Measurements from ENCODE around the gene VWA5B1. TPM values are rescaled to one million over a fixed set of nuclear protein-coding genes. Genes with fewer than 3 reads are reported as not detected.

Gene VWA5B1
- total RNA-seq, 2 experiments from 2014 or later, result not detected

GRCh38 chr1:20302108-20302471 lies 11.4 kb downstream of the VWA5B1 start:
- Mint-ChIP-seq H3K4me3 (no peak overlapping the region), H3K4me1 (ENCODE audit: low read depth) (no peaks in the 10 kb centered on the region), H3K27me3 (peaks cover 4% of the 10 kb centered on the region), H3K27ac (no peak overlapping the region), H3K9me3 (no peaks in the 10 kb centered on the region), H3K36me3 (ENCODE audit: low read depth) (no peaks in the 10 kb centered on the region)
- ChIA-PET POLR2A (no interaction called here), CTCF (no interaction called here)
- ATAC-seq, result no peak
- no peak for TF ChIP-seq CTCF (IDR thresholded peaks at IDR 0.05)
- intact Hi-C loops (cut with micrococcal nuclease), result no loop called here
- DNase-seq, result no peak

GRCh38 chr1:20307026-20307425 lies 16.4 kb downstream of the VWA5B1 start:
- TF ChIP-seq CTCF (IDR thresholded peaks at IDR 0.05), result no peak
- H3K36me3 Mint-ChIP-seq (ENCODE audit: low read depth), result no peaks in the 10 kb centered on the region
- POLR2A ChIA-PET, result no interaction called here
- no peak overlapping the region for H3K4me3 Mint-ChIP-seq
- H3K9me3 Mint-ChIP-seq, result no peaks in the 10 kb centered on the region
- peaks cover 4% of the 10 kb centered on the region for H3K27me3 Mint-ChIP-seq
- DNase-seq (no peak), ATAC-seq (no peak)
- H3K27ac Mint-ChIP-seq, result no peak overlapping the region
- CTCF ChIA-PET, result no interaction called here
- intact Hi-C loops (cut with micrococcal nuclease), result no loop called here
- H3K4me1 Mint-ChIP-seq (ENCODE audit: low read depth), result no peaks in the 10 kb centered on the region

- CTCF ChIA-PET, result no interaction called here
- Mint-ChIP-seq H3K27me3 (peaks cover 3% of the 10 kb centered on the region), H3K36me3 (ENCODE audit: low read depth) (no peaks in the 10 kb centered on the region), H3K27ac (no peak overlapping the region), H3K4me1 (ENCODE audit: low read depth) (no peaks in the 10 kb centered on the region), H3K9me3 (no peaks in the 10 kb centered on the region), H3K4me3 (no peak overlapping the region)
- intact Hi-C loops (cut with micrococcal nuclease), result no loop called here
- ATAC-seq (no peak), DNase-seq (no peak)
- TF ChIP-seq CTCF (IDR thresholded peaks at IDR 0.05), result no peak
- POLR2A ChIA-PET, result no interaction called here
These were observed 17.9 kb downstream of the VWA5B1 start for GRCh38 chr1:20308569-20308968.

- Mint-ChIP-seq H3K27me3 (peaks cover 6% of the 10 kb centered on the region), H3K4me3 (no peak overlapping the region), H3K4me1 (ENCODE audit: low read depth) (no peaks in the 10 kb centered on the region), H3K27ac (no peak overlapping the region), H3K9me3 (no peaks in the 10 kb centered on the region), H3K36me3 (ENCODE audit: low read depth) (no peaks in the 10 kb centered on the region)
- no peak for ATAC-seq
- POLR2A ChIA-PET, result no interaction called here
- DNase-seq, result no peak
- TF ChIP-seq CTCF (IDR thresholded peaks at IDR 0.05), result no peak
- CTCF ChIA-PET, result no interaction called here
- intact Hi-C loops (cut with micrococcal nuclease), result no loop called here
These were observed 20.6 kb downstream of the VWA5B1 start for GRCh38 chr1:20311289-20311688.

- no peak overlapping the region for H3K4me3 Mint-ChIP-seq
- ChIA-PET CTCF (no interaction called here), POLR2A (no interaction called here)
- no peaks in the 10 kb centered on the region for H3K4me1 Mint-ChIP-seq (ENCODE audit: low read depth)
- ATAC-seq, result no peak
- H3K27ac Mint-ChIP-seq, result no peak overlapping the region
- no peak for TF ChIP-seq CTCF (IDR thresholded peaks at IDR 0.05)
- no peaks in the 10 kb centered on the region for H3K36me3 Mint-ChIP-seq (ENCODE audit: low read depth)
- intact Hi-C loops (cut with micrococcal nuclease), result no loop called here
- H3K27me3 Mint-ChIP-seq, result peaks cover 6% of the 10 kb centered on the region
- DNase-seq, result no peak
- H3K9me3 Mint-ChIP-seq, result no peaks in the 10 kb centered on the region
These were observed 21.6 kb downstream of the VWA5B1 start for GRCh38 chr1:20312310-20312709.
